GM11168 (cell line): ENCODE results near the gene OR6C65.

Experiments
- in situ Hi-C: fragments of 300-500 bp; cut with MboI; formaldehyde crosslinking; loops from one replicate; pipeline ENCODE4 v1.12.0; 2022; ENCODE audit warnings: low sequenced_read_pairs; ENCODE audit not compliant: unreplicated experiment

Gene OR6C65

DNA sequence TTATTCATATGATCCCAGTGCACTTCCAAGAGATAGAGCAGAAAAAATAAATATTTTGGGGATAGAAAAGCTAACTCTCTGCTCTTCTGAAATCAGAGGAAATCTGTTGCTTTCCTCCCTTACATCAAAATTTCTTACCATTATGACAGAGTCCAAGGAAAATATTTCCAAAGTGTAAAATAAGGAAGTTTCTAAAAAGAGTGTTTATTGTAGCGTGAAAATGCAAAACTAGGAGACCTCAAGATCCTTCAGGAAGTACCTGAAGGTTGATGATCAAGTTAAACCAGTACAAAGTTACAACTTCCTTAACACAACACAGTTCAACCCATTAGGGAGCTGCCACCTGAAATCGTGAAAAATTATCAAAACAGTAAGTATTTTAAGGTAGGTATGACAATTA, 43.4 kb downstream of the OR6C65 start, which contains the start of gene OR6C2:
Gene OR6C2, plus strand, starts transcription at position 301 of the 400 bp plus-strand sequence. CDS start 8,138 bp downstream, outside the sequence.
- in situ Hi-C loops, result no loop called here

GRCh38 chr12:55445357-55445756, 45.0 kb downstream of the OR6C65 start:
- in situ Hi-C loops, result no loop called here

GRCh38 chr12:55446326-55446725, 46.0 kb downstream of the OR6C65 start:
- in situ Hi-C loops, result no loop called here

DNA sequence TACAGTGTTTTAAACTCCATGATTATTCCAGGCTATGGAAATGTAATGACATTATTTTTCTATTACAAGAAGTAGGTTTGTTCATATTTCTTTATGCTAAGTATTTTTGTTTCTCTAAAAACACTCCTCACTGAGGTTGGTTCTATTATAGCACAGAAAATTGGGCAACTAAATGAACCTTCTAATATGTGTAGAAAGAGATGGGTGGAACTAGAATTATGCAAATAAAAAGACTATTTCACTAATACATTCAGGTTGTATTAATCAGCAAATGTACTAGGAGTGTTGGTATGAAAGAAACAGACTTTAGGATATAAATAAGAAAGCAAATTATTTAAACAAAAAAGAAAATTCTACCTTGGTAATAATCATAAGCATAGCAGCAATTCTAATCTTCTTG, 48.5 kb downstream of the OR6C65 start:
- in situ Hi-C loops, result no loop called here
